ENCODE results near the gene FXYD2. TPM values are rescaled to one million over a fixed set of nuclear protein-coding genes. Genes with fewer than 3 reads are reported as not detected.

FXYD2 gene
- total RNA-seq, 1 donor from 2014 or later, result not detected

DNA sequence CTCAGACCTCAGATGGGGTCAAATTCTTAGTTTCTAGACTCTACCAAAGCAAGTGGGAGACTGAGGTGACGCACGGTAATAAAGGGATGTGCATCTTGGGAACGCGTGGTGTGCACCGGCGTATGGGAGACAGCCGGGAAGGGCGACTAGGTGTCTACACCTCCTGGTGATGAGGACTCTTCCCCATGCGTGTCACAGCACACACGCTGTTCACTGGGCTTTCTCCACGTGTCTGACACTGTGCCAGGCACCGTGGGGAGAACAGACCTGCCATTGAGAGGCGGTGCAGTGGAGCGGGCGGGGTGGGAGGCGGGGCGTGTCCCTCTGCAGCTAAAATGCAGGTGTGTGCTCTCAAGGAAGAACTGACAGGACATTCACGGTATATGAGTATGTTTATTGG is 46.6 kb upstream of the FXYD2 start:
- Histone ChIP-seq H3K4me3 (ENCODE audit: insufficient read depth, low read depth, low read length) (no peak overlapping the region), H2AFZ (ENCODE audit: low read depth, low read length) (no peak overlapping the region), H3K79me2 (ENCODE audit: insufficient read depth, low read length) (no peaks in the 10 kb centered on the region), H3K9ac (ENCODE audit: low read length) (no peak overlapping the region), H3K36me3 (ENCODE audit: insufficient read depth, low read length) (no peaks in the 10 kb centered on the region), H3K27me3 (ENCODE audit: insufficient read depth, low read length) (peaks cover 30% of the 10 kb centered on the region), H3K4me2 (ENCODE audit: low read length) (no peak overlapping the region), H3K4me1 (ENCODE audit: insufficient read depth, low read length) (peaks cover 2% of the 10 kb centered on the region), H4K20me1 (ENCODE audit: insufficient read depth, low read length) (peaks cover 4% of the 10 kb centered on the region), H3K9me3 (ENCODE audit: insufficient read depth, low read depth, low read length) (no peaks in the 10 kb centered on the region), H3K27ac (ENCODE audit: low read depth, low read length) (no peak overlapping the region)
- H3K27ac Mint-ChIP-seq (ENCODE audit: unreplicated experiment), result no peak overlapping the region
- FAIRE-seq (no peak), DNase-seq (ENCODE audit: low read depth) (no peak)
- peaks cover 15% of the 10 kb centered on the region for H3K4me1 Mint-ChIP-seq (ENCODE audit: low read depth, unreplicated experiment)
- H3K27me3 Mint-ChIP-seq (ENCODE audit: low read depth, unreplicated experiment), result peaks cover 45% of the 10 kb centered on the region
- no peaks in the 10 kb centered on the region for H3K36me3 Mint-ChIP-seq (ENCODE audit: low read depth, unreplicated experiment)
- TF ChIP-seq EZH2 (IDR thresholded peaks at IDR 0.05; ENCODE audit: insufficient read depth, low read length), result no peak
- TF ChIP-seq, protein P1, sequence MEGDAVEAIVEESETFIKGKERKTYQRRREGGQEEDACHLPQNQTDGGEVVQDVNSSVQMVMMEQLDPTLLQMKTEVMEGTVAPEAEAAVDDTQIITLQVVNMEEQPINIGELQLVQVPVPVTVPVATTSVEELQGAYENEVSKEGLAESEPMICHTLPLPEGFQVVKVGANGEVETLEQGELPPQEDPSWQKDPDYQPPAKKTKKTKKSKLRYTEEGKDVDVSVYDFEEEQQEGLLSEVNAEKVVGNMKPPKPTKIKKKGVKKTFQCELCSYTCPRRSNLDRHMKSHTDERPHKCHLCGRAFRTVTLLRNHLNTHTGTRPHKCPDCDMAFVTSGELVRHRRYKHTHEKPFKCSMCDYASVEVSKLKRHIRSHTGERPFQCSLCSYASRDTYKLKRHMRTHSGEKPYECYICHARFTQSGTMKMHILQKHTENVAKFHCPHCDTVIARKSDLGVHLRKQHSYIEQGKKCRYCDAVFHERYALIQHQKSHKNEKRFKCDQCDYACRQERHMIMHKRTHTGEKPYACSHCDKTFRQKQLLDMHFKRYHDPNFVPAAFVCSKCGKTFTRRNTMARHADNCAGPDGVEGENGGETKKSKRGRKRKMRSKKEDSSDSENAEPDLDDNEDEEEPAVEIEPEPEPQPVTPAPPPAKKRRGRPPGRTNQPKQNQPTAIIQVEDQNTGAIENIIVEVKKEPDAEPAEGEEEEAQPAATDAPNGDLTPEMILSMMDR (IDR thresholded peaks at IDR 0.05; ENCODE audit: insufficient read depth, low read depth, low read length), result no peak
- no peak overlapping the region for H3K4me3 Mint-ChIP-seq (ENCODE audit: unreplicated experiment)
- peaks cover 4% of the 10 kb centered on the region for H3K9me3 Mint-ChIP-seq (ENCODE audit: unreplicated experiment)

DNA sequence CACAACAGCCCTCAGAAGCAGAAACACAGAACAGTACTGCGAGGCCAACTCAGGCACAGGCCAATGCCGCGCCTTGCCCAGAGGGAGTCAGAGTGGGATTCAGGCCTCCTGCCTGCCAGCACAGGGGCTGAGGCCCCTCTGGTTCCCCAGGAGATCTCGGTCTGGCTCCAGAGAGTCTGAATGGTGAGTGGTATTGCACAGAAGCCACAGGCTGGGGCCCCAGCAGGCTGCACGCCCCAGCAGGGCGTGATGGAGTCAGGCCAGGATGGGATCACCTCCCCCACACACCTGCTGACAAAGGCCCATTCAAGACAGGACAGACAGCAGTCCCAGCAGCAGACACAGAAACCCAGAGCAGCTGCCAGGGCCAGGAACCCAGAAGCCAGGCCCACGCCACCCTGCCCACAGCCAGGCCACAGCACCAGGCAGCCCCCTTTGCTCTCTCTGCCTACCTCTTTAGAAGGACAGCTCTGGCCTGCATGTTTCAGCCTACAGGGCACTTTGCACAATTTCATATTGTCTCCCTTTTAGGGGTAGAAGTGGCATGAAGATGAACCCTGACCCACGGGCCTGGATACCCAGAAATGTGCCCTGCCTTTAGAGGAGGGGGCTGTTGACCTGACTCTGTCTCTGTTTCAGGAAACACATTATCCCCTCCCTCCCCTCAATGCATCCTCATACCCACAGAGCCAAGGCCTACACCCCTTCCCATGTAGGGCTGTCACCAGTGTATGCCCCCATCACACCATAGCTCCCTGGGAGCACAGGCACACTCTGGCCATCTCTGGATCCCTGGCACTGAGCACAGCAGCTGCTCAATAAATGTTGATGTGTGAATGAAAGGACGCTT is 45.8 kb upstream of the FXYD2 start:
- no peak overlapping the region for H3K9ac ChIP-seq (ENCODE audit: low read length)
- H3K27me3 Mint-ChIP-seq (ENCODE audit: low read depth, unreplicated experiment), result peaks cover 41% of the 10 kb centered on the region
- TF ChIP-seq, protein P1 (IDR thresholded peaks at IDR 0.05; ENCODE audit: insufficient read depth, low read depth, low read length), result no peak
- TF ChIP-seq EZH2 (IDR thresholded peaks at IDR 0.05; ENCODE audit: insufficient read depth, low read length), result no peak
- H3K79me2 ChIP-seq (ENCODE audit: insufficient read depth, low read length), result no peaks in the 10 kb centered on the region
- H3K9me3 Mint-ChIP-seq (ENCODE audit: unreplicated experiment), result peaks cover 4% of the 10 kb centered on the region
- peaks cover 4% of the 10 kb centered on the region for H4K20me1 ChIP-seq (ENCODE audit: insufficient read depth, low read length)
- no peaks in the 10 kb centered on the region for H3K4me1 ChIP-seq (ENCODE audit: insufficient read depth, low read length)
- H3K27ac ChIP-seq (ENCODE audit: low read depth, low read length), result no peak overlapping the region
- no peaks in the 10 kb centered on the region for H3K36me3 Mint-ChIP-seq (ENCODE audit: low read depth, unreplicated experiment)
- no peak overlapping the region for H2AFZ ChIP-seq (ENCODE audit: low read depth, low read length)
- no peak overlapping the region for H3K4me3 Mint-ChIP-seq (ENCODE audit: unreplicated experiment)
- DNase-seq (ENCODE audit: low read depth) (no peak), FAIRE-seq (no peak)
- H3K4me1 Mint-ChIP-seq (ENCODE audit: low read depth, unreplicated experiment), result peaks cover 15% of the 10 kb centered on the region
- no peak overlapping the region for H3K4me2 ChIP-seq (ENCODE audit: low read length)
- H3K27me3 ChIP-seq (ENCODE audit: insufficient read depth, low read length), result peaks cover 25% of the 10 kb centered on the region
- no peaks in the 10 kb centered on the region for H3K9me3 ChIP-seq (ENCODE audit: insufficient read depth, low read depth, low read length)
- H3K36me3 ChIP-seq (ENCODE audit: insufficient read depth, low read length), result no peaks in the 10 kb centered on the region
- no peak overlapping the region for H3K27ac Mint-ChIP-seq (ENCODE audit: unreplicated experiment)
- no peak overlapping the region for H3K4me3 ChIP-seq (ENCODE audit: insufficient read depth, low read depth, low read length)

GRCh38 chr11:117869604-117870003 is 45.1 kb upstream of the FXYD2 start:
- no peak for TF ChIP-seq EZH2 (IDR thresholded peaks at IDR 0.05; ENCODE audit: insufficient read depth, low read length)
- TF ChIP-seq, protein P1 (IDR thresholded peaks at IDR 0.05; ENCODE audit: insufficient read depth, low read depth, low read length), result no peak
- Histone ChIP-seq H3K4me3 (ENCODE audit: insufficient read depth, low read depth, low read length) (no peak overlapping the region), H4K20me1 (ENCODE audit: insufficient read depth, low read length) (no peaks in the 10 kb centered on the region), H3K36me3 (ENCODE audit: insufficient read depth, low read length) (no peaks in the 10 kb centered on the region), H2AFZ (ENCODE audit: low read depth, low read length) (no peak overlapping the region), H3K27ac (ENCODE audit: low read depth, low read length) (no peak overlapping the region), H3K27me3 (ENCODE audit: insufficient read depth, low read length) (peaks cover 18% of the 10 kb centered on the region), H3K9me3 (ENCODE audit: insufficient read depth, low read depth, low read length) (no peaks in the 10 kb centered on the region), H3K4me1 (ENCODE audit: insufficient read depth, low read length) (no peaks in the 10 kb centered on the region), H3K4me2 (ENCODE audit: low read length) (no peak overlapping the region), H3K9ac (ENCODE audit: low read length) (no peak overlapping the region), H3K79me2 (ENCODE audit: insufficient read depth, low read length) (no peaks in the 10 kb centered on the region)
- FAIRE-seq (no peak), DNase-seq (ENCODE audit: low read depth) (no peak)
- peaks cover 3% of the 10 kb centered on the region for H3K9me3 Mint-ChIP-seq (ENCODE audit: unreplicated experiment)
- no peak overlapping the region for H3K4me3 Mint-ChIP-seq (ENCODE audit: unreplicated experiment)
- peaks cover 12% of the 10 kb centered on the region for H3K4me1 Mint-ChIP-seq (ENCODE audit: low read depth, unreplicated experiment)
- H3K27me3 Mint-ChIP-seq (ENCODE audit: low read depth, unreplicated experiment), result peaks cover 36% of the 10 kb centered on the region
- no peaks in the 10 kb centered on the region for H3K36me3 Mint-ChIP-seq (ENCODE audit: low read depth, unreplicated experiment)
- no peak overlapping the region for H3K27ac Mint-ChIP-seq (ENCODE audit: unreplicated experiment)
